Measurements from ENCODE around the gene ADAMTS9. TPM values are rescaled to one million over a fixed set of nuclear protein-coding genes. Genes with fewer than 3 reads are reported as not detected.

The ADAMTS9 gene
- total and polyA plus RNA-seq, 2 donors (not counting 3 experiments of a cell fraction or from before 2014, with no cell fraction given): 6.5 to 23.9 TPM

DNA sequence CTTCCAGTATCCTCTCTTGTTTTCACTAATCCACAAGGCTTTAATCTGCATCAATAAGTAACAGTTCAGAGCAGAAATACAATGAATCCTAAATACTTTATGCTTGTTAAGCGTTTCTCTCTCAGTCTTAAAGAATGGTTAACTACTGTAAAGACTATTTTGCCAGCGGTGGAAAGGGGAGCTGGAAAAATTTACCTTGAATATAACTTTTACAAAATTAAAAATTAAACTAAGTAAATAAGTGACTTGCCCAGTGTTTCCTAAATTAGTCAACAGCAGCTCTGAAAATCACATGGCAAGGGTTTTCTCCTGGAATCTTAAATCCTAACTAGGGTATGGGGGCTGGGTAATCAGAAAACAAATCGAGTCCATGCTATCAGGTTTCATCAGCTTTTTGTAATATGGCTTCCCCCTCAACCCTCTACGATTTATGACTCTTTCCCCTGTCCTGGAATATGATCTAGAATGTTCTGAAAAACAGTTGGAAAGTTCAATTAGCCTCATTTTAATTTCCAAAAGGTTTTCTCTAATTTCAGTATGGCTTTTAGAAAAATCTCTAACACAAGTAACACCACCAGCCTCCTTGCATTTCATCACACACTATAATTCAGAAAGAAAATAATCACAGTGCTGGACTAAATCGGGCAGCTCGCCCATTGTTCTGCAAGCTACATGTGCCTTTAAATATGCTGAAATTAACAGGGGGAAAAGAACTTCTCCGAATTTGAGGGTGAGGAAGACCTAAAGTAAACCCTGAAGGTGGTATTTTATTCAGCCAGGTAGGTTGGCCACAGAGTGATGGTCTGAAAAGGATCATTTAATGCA, 133.5 kb downstream of the ADAMTS9 start:
- H2AFZ ChIP-seq (ENCODE audit: low read depth, low read length): no peak overlapping the region
- ChIA-PET POLR2A (no interaction called here), CTCF (interaction anchor here (1.1 to 2.7 kb wide), 2 partner anchors 21 to 616 kb away, joined by 5 read pairs; no protein-coding TSS in a partner anchor)
- FAIRE-seq (no peak), DNase-seq (ENCODE audit: low read depth, low spot score) (no peak)
- no TSS peak for BruUV-seq (replicated peaks)
- H3K79me2 ChIP-seq (ENCODE audit: control insufficient read depth, insufficient read depth, low read length): no peaks in the 10 kb centered on the region
- no peak overlapping the region for H3K9ac ChIP-seq (replicated peaks; ENCODE audit: extremely low read depth, insufficient read depth, low read length)
- H3K9me1 ChIP-seq (replicated peaks; ENCODE audit: control insufficient read depth, extremely low read depth, insufficient read depth, low read length): no peaks in the 10 kb centered on the region
- H3K9me3 ChIP-seq (replicated peaks; ENCODE audit: control insufficient read depth, insufficient read depth, low read length): no peaks in the 10 kb centered on the region
- intact Hi-C loops (cut with micrococcal nuclease) (no loop called here), dilution Hi-C loops (cut with MboI; ENCODE audit: extremely low pct_ligation_motif_present, low sequenced_read_pairs) (no loop called here)
- TF ChIP-seq FOS (IDR thresholded peaks at IDR 0.05; ENCODE audit: borderline replicate concordance, insufficient read depth, low read length) (no peak), POLR2AphosphoS5 (IDR thresholded peaks at IDR 0.05; ENCODE audit: insufficient read depth, low read depth, low read length) (no peak), JUN (IDR thresholded peaks at IDR 0.05; ENCODE audit: borderline replicate concordance, insufficient read depth, insufficient read length, low read depth) (no peak), GATA2 (IDR thresholded peaks at IDR 0.05; ENCODE audit: insufficient read depth, insufficient read length, low read depth, low read length) (no peak), EZH2 (IDR thresholded peaks at IDR 0.05; ENCODE audit: borderline replicate concordance, low read depth, low read length, severe bottlenecking) (no peak), POLR2A (IDR thresholded peaks at IDR 0.05; ENCODE audit: low read depth, low read length) (no peak)
- TF ChIP-seq, protein P1, sequence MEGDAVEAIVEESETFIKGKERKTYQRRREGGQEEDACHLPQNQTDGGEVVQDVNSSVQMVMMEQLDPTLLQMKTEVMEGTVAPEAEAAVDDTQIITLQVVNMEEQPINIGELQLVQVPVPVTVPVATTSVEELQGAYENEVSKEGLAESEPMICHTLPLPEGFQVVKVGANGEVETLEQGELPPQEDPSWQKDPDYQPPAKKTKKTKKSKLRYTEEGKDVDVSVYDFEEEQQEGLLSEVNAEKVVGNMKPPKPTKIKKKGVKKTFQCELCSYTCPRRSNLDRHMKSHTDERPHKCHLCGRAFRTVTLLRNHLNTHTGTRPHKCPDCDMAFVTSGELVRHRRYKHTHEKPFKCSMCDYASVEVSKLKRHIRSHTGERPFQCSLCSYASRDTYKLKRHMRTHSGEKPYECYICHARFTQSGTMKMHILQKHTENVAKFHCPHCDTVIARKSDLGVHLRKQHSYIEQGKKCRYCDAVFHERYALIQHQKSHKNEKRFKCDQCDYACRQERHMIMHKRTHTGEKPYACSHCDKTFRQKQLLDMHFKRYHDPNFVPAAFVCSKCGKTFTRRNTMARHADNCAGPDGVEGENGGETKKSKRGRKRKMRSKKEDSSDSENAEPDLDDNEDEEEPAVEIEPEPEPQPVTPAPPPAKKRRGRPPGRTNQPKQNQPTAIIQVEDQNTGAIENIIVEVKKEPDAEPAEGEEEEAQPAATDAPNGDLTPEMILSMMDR (IDR thresholded peaks at IDR 0.05; ENCODE audit: extremely low read depth in 1 of 2, insufficient read depth in 1 of 2, low read depth in 1 of 2, low read length in 2 of 2): no peak
- TF ChIP-seq, protein P2, sequence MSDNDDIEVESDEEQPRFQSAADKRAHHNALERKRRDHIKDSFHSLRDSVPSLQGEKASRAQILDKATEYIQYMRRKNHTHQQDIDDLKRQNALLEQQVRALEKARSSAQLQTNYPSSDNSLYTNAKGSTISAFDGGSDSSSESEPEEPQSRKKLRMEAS (IDR thresholded peaks at IDR 0.05; ENCODE audit: insufficient read depth, insufficient read length): no peak
- H3K27me3 ChIP-seq (ENCODE audit: control insufficient read depth in 2 of 2, insufficient read depth in 2 of 2, low read length in 2 of 2): no peaks in the 10 kb centered on the region
- peaks cover 0 to 4% of the 10 kb centered on the region in 2 experiments for H3K36me3 ChIP-seq (ENCODE audit: control insufficient read depth in 2 of 2, extremely low read depth in 1 of 2, insufficient read depth in 2 of 2, low read length in 2 of 2)
- H3K4me2 ChIP-seq (ENCODE audit: insufficient read depth, low read length): no peak overlapping the region
- H3K4me3 ChIP-seq (replicated peaks in 1 of 3; ENCODE audit: insufficient read depth in 1 of 3, low read depth in 1 of 3, low read length in 3 of 3): no peak overlapping the region
- no peaks in the 10 kb centered on the region for H3K4me1 ChIP-seq (ENCODE audit: control insufficient read depth, extremely low read depth, insufficient read depth, low read length)
- no peaks in the 10 kb centered on the region for H4K20me1 ChIP-seq (replicated peaks; ENCODE audit: control insufficient read depth, extremely low read depth, insufficient read depth, low read length)
- H3K27ac ChIP-seq (ENCODE audit: insufficient read depth, low read depth, low read length): no peak overlapping the region
